ENCODE results near the gene ANO7.
A peak's percentile ranks its signal among the peaks of the same experiment; 100 is the strongest.

The ANO7 gene

GRCh38 chr2:241149925-241150659 lies 38.4 kb upstream of the ANO7 start, which contains the start of gene PPP1R7:
Gene PPP1R7 (plus strand): TSS chr2:241150467. CDS start chr2:241150496, 29 bp downstream.
- no peaks in the 10 kb centered on the region for H3K9me2 ChIP-seq (replicated peaks; ENCODE audit: control insufficient read depth, low read length)
- peaks cover 33% of the 10 kb centered on the region for H3K4me1 ChIP-seq (ENCODE audit: control insufficient read depth, low read length)
- TF ChIP-seq CTCF (IDR thresholded peaks at IDR 0.05; ENCODE audit: low read depth, low read length, poor library complexity, severe bottlenecking) (no peak), EZH2phosphoT487 (IDR thresholded peaks at IDR 0.05; ENCODE audit: borderline replicate concordance, low read length) (no peak)
- H3K36me3 ChIP-seq (ENCODE audit: control insufficient read depth, low read length), result peaks cover 27% of the 10 kb centered on the region
- H3K27me3 ChIP-seq (ENCODE audit: control insufficient read depth, low read length), result no peaks in the 10 kb centered on the region
- peaks cover 5% of the 10 kb centered on the region; the same call in 1 of the 2 replicates for H4K20me1 ChIP-seq (ENCODE audit: control insufficient read depth, insufficient read depth, low read depth, low read length)
- no peaks in the 10 kb centered on the region for H3K9me3 ChIP-seq (ENCODE audit: control insufficient read depth, insufficient read depth, low read length)
- H3K79me2 ChIP-seq (ENCODE audit: control insufficient read depth, low read length), result peaks cover 68% of the 10 kb centered on the region
- peak within 1 kb of the TSS; percentile 94 for H3K4me2 ChIP-seq (ENCODE audit: low read length)
- peak within 1 kb of the TSS; percentile 87 for H3K4me3 ChIP-seq (ENCODE audit: low read length)
- H3K27ac ChIP-seq (ENCODE audit: low read depth, low read length), result peak within 1 kb of the TSS; percentile 12; the same call in 1 of the 2 replicates
- no peaks in the 10 kb centered on the region for H3F3A ChIP-seq (ENCODE audit: control insufficient read depth, insufficient read depth)

GRCh38 chr2:241150660-241151530 lies 37.6 kb upstream of the ANO7 start:
- peaks cover 63% of the 10 kb centered on the region for H3K79me2 ChIP-seq (ENCODE audit: control insufficient read depth, low read length)
- peak overlapping the region; percentile 94 for H3K4me2 ChIP-seq (ENCODE audit: low read length)

GRCh38 chr2:241151934-241152660 lies 36.4 kb upstream of the ANO7 start:
- no peaks in the 10 kb centered on the region for H3F3A ChIP-seq (ENCODE audit: control insufficient read depth, insufficient read depth)
- peak overlapping the region; percentile 94; the same call in 1 of the 2 replicates for H3K4me2 ChIP-seq (ENCODE audit: low read length)
- H3K79me2 ChIP-seq (ENCODE audit: control insufficient read depth, low read length), result peaks cover 51% of the 10 kb centered on the region
- H3K9me2 ChIP-seq (replicated peaks; ENCODE audit: control insufficient read depth, low read length), result no peaks in the 10 kb centered on the region
- H3K27me3 ChIP-seq (ENCODE audit: control insufficient read depth, low read length), result no peaks in the 10 kb centered on the region
- no peak overlapping the region for H3K4me3 ChIP-seq (ENCODE audit: low read length)
- H3K36me3 ChIP-seq (ENCODE audit: control insufficient read depth, low read length), result peaks cover 37% of the 10 kb centered on the region
- H4K20me1 ChIP-seq (ENCODE audit: control insufficient read depth, insufficient read depth, low read depth, low read length), result peaks cover 5% of the 10 kb centered on the region; the same call in 1 of the 2 replicates
- no peak overlapping the region for H3K27ac ChIP-seq (ENCODE audit: low read depth, low read length)
- peaks cover 24% of the 10 kb centered on the region for H3K4me1 ChIP-seq (ENCODE audit: control insufficient read depth, low read length)
- no peak for TF ChIP-seq EZH2phosphoT487 (IDR thresholded peaks at IDR 0.05; ENCODE audit: borderline replicate concordance, low read length)
- no peak for TF ChIP-seq CTCF (IDR thresholded peaks at IDR 0.05; ENCODE audit: low read depth, low read length, poor library complexity, severe bottlenecking)
- no peaks in the 10 kb centered on the region for H3K9me3 ChIP-seq (ENCODE audit: control insufficient read depth, insufficient read depth, low read length)

More at GRCh38 chr2:241150660-241151530, 37.6 kb upstream of the ANO7 start:
- TF ChIP-seq CTCF (IDR thresholded peaks at IDR 0.05; ENCODE audit: low read depth, low read length, poor library complexity, severe bottlenecking), result no peak
- H3K9me2 ChIP-seq (replicated peaks; ENCODE audit: control insufficient read depth, low read length), result no peaks in the 10 kb centered on the region
- peaks cover 33% of the 10 kb centered on the region for H3K4me1 ChIP-seq (ENCODE audit: control insufficient read depth, low read length)
- H3F3A ChIP-seq (ENCODE audit: control insufficient read depth, insufficient read depth), result no peaks in the 10 kb centered on the region
- no peaks in the 10 kb centered on the region for H3K27me3 ChIP-seq (ENCODE audit: control insufficient read depth, low read length)
- peak overlapping the region; percentile 87 for H3K4me3 ChIP-seq (ENCODE audit: low read length)
- H4K20me1 ChIP-seq (ENCODE audit: control insufficient read depth, insufficient read depth, low read depth, low read length), result peaks cover 5% of the 10 kb centered on the region; the same call in 1 of the 2 replicates
- H3K9me3 ChIP-seq (ENCODE audit: control insufficient read depth, insufficient read depth, low read length), result no peaks in the 10 kb centered on the region
- peaks cover 33% of the 10 kb centered on the region for H3K36me3 ChIP-seq (ENCODE audit: control insufficient read depth, low read length)
- H3K27ac ChIP-seq (ENCODE audit: low read depth, low read length), result peak overlapping the region; percentile 12; the same call in 1 of the 2 replicates

Measured in DOHH2 (cell line).